MM.1S (cell line): ENCODE measurements around the gene TTC38.

Experiments
- CTCF ChIP-seq: fragments of 300-600 bp; sonication (generic); IDR thresholded peaks from 2 replicates; pipeline ENCODE4 v1.5.1; 2016; ENCODE audit warnings: antibody characterized with exemption, low read length, mixed read lengths
- EZH2phosphoT487 ChIP-seq: fragments of 300-600 bp; sonication (generic); IDR thresholded peaks from 2 replicates; pipeline ENCODE4 v1.6.1; 2018; ENCODE audit warnings: antibody characterized with exemption, low read length

DNA sequence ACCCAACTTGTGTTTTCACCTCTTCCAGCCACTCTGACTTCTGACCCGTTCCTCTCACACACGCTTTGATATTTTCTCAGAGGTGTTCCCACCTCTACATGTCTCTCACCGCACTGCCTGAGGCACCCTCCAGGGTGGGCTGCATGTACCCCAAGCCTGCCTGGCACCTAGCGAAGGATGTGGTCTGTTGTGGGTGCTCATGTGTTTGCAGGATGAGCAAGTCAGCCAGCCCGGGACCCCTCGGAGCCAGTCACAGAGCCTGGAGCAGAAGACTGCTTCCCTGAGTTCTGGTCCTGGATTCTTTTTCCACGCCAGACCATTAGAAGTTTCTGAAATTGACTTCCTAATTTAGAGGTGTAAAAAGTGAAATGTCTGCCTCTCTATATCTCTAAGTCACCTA lies 32.7 kb downstream of the TTC38 start:
- TF ChIP-seq CTCF (no peak), EZH2phosphoT487 (no peak)
